Suppressor macrophage (primary cell): ENCODE data around the gene ZFAND4.
A peak's percentile ranks its signal among the peaks of the same experiment; 100 is the strongest.
"Not testable (repeated sequence)": the region's sequence is repeated elsewhere in the genome, so short reads cannot be mapped to it uniquely, and the experiment has no call there.

Experiments
- DNase-seq, 4 experiments: peaks; one replicate each; pipeline ENCODE4 v3.0.0-alpha.2; 2020 to 2022

The ZFAND4 gene

DNA sequence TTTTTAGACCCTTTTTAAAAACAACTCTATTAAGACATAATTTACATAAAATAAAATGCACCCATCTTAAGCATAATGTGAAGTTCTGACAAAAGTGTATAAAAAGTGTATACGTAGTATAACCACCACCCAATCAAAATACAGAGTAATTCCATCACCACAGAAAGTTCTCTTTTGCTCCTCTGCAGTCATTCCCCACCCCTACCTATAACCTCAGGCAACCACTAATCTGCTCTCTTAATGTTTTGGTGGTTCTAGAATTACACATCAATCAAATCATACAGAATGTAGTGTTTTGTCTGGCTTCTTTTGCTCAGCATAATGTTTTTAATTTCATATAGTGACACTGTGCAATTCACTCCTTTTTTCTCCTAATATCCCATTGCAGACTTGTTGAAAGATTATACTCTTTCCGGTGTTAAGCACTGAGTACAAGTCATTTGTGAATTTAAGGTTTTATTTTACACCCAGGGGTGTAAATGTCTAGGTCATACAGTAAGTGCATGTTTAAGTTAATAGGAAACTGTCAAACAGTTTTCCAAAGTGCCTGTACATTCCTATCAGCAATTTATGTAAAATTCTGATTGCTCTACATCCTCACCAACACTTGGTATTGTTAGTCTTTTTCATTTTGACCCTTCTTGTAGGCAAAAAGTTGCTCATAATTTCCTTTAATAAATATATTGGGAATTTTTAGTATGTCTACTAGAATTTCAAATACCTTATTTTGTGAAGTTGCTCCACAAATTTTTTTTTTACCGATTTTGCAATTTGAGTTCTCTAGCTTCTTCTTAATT lies 86.3 kb downstream of the ZFAND4 start:
- DNase-seq = no peak

DNA sequence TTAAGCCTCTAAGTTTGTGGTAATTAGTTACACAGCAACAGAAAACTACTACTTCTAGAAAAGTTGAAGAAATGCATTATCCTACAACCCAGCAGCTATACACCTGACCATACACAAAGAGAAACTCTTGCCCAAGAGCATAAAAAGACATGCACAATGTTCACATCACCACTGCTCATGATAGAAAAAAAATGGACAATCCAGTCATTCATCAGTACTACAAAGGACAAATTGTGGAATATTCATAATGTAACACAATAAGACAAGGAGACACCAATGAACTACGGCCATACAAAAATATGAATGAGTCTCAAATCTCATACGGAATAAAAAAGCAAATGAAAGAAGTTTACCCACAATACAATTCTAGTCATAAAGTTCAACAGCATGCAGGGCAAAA lies 87.4 kb downstream of the ZFAND4 start:
- no peak for DNase-seq

DNA sequence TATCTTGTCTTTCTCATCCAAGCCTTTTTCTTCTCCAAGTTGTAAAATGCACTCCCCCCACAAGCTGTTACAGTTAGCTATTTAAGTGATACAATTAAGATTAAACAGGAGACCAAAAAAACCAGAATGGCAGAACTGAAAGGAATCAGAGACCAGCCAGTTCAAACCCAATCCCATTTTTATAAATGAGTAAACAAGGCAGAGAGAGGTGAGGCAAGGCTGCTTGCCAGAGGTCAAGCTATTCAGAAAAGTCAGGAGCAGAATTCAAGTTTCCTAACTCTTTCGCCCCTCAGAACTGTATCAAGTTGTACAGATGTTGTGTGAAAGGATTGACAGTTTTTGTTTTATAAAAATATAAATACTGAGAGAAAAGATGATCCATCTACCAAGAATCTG lies 90.2 kb downstream of the ZFAND4 start:
- DNase-seq = no peak

DNA sequence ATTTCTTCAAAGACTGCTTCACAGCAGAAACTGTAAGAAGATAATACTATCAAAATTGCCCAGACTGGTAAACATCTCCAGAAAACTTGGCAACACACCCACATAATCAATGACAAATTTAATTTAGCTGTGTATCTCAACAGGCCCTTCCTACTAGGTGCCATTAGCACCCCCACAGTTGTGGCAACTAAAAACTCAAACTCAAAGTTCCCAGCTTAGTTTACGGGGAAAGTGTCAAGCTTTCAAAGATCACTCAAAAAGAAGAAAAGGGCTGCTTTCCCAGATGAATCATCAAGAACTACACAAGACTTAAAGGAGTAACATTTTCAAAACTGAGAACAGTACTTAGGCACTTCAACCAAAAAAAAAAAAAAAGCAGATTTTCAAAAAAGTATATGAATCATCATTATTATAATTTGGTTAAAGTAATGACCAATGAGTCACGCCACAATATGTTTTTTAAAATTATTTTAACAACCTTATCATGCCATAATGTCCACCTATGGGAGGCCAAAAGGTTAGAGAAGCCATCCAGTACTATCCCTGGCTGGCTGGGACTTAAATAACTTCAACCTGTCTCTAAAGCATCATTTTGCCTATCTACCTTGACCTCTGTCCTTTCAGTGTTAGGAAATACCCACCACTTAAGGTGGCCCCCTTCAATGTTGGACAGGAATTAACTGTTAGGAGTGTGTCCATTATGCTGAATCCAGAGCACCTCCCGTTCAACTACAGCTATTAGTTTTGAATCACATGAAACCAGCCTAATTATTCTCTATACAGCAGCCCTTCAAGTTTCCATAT lies 90.8 kb downstream of the ZFAND4 start:
- peak in 1 of 4 experiments; percentile 2 for DNase-seq

DNA sequence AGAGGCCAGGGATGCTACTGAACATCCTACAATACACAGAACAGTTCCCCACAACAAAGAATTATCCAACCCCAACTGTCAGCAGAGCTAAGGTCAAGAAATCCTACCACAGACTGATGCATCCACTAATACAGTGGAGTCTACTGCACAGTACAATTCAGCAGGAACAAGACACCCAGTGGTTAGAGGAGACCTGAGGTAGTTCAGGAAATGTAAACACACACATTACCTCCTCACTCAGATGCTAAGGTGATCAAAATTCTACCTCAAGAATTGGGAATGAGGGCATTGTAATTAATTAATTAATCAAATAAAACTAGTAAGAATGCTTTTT lies 91.4 kb downstream of the ZFAND4 start:
- DNase-seq = peak in 1 of 4 experiments; percentile 4

DNA sequence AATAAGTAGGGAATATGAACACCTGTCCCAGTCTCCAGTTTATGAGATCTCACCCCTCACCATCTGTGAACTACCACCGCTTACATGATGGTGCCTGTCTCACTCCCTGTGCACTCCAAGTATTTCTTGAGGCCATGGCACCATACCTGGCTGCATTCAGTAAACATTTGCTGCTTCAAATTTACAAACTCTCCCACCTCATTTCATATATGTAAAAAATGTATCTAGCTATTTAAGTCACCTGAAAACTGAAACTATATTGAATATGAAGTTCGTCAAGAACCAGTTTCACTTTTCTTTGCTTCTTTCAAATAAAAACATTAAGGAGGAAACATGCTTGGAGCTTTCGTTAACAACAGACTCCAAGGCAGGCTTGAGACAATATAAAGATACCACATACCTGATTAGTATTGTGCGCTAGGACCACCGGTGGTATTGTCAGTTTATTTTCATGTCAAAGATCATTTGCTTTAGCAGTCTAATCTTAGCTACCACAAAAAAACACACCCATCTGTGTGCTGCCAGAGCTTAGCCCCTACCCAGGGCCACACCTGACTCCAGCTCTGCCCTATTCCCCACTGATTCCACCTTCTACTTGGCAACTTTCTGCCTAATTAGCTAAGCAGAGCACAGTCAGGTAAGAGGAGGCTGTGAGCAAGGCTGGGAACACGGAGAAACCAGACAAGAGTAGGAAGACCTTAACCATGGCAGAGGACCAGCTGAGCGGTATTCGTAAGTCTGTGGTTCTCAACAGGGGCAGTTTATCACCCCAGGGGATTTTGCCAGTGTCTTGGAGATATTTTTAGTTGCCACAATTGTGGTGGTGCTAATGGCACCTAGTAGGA lies 92.0 kb downstream of the ZFAND4 start:
- DNase-seq = peak in 1 of 4 experiments; percentile 2

DNA sequence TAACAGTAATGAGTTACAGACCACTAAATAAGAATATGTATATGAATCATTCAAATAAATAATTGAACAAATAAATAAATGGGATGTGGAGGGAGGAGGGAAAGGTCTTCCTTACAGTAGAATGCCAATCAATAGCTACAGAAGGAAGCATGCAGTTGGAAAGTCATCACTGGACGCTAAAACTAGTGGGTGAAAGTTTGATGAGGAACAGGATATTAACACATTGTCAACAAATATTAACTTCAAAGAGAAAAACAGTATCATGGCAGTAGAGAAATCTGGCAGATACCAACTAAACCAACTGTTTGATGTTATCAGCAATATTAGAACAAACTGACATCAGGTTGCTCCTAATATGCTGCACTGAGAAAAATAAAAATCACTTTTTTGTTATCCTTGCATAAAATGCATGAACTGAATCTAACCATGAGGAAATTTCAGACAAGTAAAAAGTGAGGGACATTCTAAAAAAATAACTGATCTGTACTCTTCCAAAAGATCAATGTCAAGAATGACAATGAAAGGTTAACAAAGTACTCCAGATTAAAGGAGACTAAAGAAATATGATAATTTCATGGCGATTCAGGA lies 94.1 kb downstream of the ZFAND4 start:
- DNase-seq = no peak

DNA sequence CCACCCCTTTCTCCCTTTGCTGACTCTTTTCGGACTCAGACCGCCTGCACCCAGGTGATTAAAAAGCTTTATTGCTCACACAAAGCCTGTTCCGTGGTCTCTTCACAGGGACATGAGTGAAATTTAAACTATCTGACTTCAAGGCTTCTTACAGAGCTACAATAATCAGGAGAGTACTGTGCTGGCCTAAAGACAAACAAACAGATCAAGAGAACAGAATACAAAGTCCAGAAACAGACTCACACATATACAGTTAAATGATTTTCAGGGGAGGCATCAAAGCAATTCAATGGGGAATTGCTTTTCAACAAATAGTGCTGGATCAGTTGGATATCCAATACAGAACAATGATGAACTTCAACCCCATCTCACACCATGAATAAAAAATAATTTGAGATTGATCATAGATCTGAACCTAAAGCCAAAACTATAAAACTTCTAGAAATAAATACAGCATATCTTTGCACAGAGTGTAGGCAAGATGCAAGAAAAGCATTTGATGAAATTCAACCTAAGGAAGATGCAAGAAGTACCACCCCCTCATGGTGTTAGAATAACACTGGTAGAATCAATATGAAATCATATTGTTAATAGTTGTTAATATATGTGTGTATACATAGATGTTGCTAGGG lies 96.5 kb downstream of the ZFAND4 start:
- no peak for DNase-seq

DNA sequence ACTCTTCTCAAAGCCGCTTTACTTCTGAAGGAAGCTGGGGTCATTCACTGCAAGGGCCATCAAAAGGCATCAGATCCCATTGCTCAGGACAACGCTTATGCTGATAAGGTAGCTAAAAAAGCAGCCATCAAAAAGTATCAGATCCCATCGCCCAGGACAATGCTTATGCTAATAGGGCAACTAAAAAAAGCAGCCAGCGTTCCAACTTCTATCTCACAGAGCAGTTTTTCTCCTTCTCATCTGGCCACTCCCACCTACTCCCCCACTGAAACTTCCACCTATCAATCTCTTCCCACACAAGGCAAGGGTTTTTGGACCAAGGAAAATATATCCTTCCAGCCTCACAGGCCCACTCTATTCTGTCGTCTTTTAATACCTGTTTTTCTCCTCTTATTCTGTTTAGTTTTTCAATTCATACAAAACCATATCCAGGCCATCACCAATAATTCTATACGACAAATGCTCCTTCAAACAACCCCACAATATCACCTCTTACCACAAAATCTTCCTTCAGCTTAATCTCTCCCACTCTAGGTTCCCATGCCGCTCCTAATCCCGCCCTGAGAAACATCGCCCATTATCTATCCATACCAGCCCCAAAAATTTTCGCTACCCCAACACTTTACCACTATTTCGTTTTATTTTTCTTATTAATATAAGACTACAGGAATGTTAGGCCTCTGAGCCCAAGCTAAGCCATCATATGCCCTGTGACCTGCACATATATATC lies 97.4 kb downstream of the ZFAND4 start:
- not testable (repeated sequence) for DNase-seq

DNA sequence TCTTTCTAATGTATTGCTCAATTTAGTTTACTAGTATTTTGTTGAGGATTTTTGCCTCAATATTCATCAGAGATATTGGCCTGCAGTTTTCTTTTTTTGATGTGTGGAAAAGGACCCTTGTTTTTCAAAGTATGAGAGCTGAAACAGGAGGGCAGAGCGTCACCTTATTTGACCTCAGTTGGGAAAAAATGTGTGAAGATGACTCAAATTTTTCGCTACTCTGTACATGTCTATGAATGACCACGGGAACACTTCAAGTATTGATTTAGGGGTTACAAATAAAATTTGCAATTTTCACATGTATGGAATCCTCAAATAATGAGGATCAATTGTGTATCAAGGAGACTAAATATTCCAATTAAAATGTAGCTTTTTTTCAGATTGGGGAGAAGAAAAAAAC lies 103.1 kb downstream of the ZFAND4 start:
- DNase-seq = no peak

DNA sequence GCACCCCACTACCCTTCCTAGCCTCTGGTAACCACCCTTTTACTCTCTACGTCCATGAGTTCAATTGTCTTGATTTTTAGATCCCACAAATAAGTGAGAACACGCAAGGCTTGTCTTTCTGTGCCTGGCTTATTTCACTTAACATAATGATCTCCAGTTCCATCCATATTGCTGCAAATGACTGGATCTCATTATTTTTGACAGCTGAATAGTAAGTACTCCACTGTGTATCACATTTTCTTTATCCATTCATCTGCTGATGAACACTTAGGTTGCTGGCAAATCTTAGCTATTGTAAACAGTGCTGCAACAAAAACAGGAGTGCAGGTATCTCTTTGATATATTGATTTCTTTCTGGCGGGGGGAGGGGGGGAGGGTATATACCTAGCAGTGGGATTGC lies 106.2 kb downstream of the ZFAND4 start:
- DNase-seq = no peak
